IPS-11a (cell line): Measurements from ENCODE around the gene FRRS1.

Source experiments
- H3K4me3 ChIP-seq: one replicate; pipeline ENCODE4 v1.5.1; 2013; ENCODE audit warnings: low read depth, low read length, control low read depth

Gene FRRS1

DNA sequence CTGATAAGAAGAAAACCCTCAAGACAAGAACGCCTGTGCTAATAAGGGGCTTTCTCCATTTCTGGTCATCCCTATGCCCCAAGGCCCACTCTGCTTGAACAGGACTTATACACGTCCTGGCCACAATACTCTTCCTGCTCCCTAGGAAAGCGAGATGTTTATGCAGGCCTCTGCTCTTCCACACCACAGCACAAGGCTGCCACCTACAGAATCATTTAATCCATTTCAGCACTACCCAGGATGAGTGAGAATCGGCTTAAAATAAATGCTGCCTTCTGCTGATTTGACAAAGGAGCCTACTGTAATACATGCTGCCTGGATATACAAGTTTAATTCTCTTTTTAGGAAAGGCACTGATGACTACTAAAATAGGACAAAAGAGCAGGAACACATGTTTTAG lies 29.4 kb downstream of the FRRS1 start:
- no peak overlapping the region for H3K4me3 ChIP-seq

GRCh38 chr1:99735852-99736251 lies 30.6 kb downstream of the FRRS1 start:
- H3K4me3 ChIP-seq = no peak overlapping the region

- H3K4me3 ChIP-seq = no peak overlapping the region
These were observed 35.1 kb downstream of the FRRS1 start for GRCh38 chr1:99731384-99731783.

GRCh38 chr1:99728494-99729235 lies 37.8 kb downstream of the FRRS1 start:
- H3K4me3 ChIP-seq = no peak overlapping the region

DNA sequence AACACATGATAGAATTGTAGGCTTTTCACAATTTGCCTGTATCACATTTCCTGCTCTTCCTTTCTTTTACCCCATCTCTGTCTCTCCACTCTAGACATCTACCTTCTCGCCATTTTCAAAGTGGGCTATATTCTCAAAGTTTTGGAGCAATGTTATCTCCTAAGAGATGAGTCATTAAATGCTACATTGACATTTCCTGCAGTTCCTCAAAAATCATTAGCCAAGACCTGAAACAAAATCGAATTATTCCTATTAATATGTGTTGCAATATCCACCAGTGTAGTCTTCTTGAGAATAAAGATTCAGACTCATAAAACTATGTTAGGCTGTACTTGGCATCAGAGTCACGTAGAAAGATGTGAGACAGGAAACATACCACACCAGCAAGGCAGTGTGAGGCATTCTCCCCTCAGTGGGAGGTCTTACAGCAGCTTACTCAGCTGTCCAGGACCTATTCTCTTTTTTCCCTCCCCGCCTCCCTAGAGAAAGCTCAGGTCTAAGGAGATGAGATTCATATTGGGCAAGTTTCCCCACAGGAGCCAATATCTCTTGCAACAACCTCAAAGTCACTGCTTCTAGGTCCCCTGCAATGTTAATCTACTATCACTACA lies 38.8 kb downstream of the FRRS1 start:
- H3K4me3 ChIP-seq = no peak overlapping the region

DNA sequence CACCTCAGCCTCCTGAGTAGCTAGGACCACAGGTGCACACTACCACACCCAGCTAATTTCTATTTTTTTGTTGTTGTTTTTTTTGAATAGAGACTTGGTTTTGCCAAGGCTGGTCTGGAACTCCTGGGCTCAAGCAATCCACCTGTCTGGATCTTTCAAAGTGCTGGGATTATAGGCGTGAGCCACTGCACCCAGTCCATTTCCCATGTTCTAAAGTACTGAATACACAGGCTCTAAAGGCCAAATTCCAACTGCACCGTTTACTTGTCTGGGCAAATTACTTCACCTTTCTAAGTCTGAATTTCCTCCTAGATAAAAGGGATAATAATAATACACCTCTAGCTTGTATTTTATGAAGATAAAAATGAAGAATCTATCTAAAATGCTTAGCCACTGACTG lies 39.6 kb downstream of the FRRS1 start:
- no peak overlapping the region for H3K4me3 ChIP-seq

DNA sequence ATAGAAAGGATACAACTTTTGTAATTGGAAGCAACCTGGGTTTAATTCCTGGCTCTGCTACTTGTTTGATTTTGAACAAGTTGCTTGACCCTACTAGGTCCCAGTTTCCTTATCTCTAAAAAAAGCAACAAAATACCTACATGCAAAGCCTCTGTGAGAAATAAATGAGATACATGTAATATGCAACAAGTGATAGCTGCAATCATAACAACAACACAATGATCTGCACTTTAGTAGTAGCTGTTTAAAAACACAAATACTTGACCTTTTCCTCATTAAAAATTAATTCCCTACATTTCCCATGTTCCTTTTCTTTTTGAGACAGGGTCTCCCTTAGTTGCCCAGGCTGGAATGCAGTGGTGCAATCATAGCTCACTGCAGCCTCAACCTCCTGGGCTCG lies 40.0 kb downstream of the FRRS1 start:
- no peak overlapping the region for H3K4me3 ChIP-seq

DNA sequence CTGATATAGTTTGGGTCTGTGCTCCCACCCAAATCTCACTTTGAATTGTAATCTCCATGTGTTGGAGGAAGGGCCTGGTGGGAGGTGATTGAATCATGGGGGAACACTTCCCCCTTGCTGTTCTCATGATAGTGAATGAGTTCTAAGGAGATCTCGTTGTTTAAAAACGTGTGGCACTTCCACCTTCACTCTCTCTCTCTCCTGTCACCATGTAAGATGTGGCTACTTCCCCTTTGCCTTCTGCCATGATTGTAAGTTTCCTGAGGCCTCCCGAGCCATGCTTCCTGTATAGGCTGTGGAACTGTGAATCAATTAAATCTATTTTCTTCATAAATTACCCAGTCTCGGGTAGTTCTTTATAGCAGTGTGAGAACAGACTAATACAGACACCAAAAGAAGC lies 40.4 kb downstream of the FRRS1 start:
- H3K4me3 ChIP-seq = no peak overlapping the region

DNA sequence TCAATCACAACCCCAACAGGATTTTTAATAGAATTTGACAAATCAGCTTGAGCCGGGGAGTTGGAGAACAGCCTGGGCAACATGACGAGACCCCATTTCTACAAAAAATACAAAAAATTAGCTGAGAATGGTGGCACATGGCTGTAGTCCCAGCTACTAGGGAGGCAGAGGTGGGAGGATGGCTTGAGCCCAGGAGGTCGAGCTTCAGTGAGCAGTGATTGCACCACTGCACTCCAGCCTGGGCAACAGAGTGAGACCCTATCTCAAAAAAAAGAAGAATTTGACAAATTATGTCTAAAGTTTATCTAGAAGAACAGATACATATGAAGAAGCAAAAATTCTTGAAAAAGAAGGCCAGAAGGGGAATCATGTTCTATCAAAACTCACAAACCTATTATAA lies 43.2 kb downstream of the FRRS1 start:
- no peak overlapping the region for H3K4me3 ChIP-seq

DNA sequence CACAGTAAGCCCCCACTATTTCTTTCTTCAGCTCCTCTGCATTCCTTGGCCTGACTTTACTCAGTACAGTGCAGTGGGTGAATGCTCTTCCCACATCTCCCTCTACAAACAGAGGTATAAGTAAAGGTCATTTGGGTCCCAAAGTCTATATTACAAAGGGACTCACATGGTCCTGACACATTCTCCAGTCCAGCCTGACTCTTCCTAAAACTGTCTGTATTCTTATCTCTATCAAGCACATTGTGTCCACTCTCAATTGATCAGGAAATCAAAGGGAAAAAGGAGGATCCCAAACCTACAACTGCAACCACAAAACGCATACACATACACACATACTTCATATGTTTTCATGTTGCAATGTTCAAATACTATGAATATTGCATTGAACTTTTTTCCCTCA lies 49.4 kb downstream of the FRRS1 start:
- no peak overlapping the region for H3K4me3 ChIP-seq

DNA sequence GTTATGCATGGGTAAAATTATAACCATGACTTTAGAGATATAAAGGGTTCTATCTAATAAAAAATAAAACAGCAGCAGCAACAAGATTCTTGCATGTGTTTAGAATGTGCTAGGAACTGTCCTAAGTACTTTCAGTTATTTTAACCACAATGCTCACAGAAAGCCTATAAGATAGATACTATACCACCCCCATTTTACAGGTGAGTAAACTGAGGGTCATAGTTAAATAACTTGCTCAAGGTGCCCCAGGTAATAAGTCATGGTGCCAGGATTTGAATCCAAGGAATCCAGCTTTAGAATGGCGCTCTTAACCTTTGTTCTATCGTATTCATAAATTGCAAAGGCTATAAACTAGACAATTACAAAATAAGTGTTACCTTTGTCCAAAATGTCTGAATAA lies 53.4 kb downstream of the FRRS1 start:
- H3K4me3 ChIP-seq = no peak overlapping the region

DNA sequence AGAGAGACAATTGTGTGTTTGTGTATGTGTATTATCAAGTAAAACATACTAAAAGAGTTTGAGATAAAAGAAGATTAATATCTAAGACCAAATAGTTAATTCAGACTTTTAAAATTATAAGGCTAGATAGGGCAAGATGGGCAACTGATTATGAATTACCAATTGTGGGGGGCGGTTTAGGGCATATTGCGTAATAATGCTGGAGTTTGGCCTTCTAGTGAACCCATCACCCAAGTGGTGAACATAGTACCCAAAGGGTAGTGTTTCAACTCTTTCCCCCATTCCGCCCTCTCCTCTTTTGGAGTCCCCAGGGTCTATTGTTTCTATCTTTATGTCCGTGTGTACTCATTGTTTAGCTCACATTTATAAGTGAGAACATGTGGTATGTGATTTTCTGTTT lies 55.4 kb downstream of the FRRS1 start:
- H3K4me3 ChIP-seq = no peak overlapping the region

GRCh38 chr1:99707535-99708142 lies 58.8 kb downstream of the FRRS1 start:
- no peak overlapping the region for H3K4me3 ChIP-seq

DNA sequence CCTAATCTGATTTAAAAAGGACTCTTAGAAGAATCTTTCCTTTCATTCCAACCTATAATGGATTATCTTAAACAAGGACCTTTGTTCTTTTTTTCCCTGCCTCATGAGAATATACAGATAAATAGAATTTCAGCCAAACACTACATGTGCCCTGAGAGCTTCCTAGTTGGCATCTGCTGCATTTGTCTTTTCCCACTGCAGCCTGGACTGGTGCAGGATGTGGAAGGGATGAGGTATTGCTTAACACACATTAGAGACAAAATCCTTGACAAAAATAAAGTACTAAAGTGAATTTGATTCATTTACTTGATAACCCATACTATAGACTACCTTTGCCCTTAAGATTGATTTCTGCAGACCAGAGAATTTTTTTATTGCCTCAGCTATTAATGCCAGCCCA lies 61.0 kb downstream of the FRRS1 start:
- H3K4me3 ChIP-seq = no peak overlapping the region

DNA sequence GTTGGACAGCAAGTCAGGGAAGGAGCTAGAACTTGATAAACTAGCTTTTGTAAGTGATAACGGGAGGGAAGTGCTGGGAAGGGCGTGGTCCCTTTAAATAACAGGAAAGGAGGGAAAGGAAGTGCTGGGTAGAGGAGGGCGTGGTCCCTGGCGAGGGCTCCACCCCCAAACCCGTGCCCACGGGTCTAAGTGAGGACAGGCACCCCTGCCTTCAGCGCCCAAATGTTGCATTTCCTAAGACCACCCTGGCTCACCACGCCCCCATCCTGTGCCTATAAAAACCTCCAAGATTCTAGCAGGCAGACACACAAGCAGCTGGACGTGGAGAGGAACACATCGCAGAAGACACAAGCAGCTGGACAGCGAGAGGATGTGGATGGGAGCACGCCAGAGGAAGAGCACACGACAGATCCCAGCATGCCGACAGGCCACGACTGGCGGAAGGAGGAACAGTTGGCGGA lies 62.0 kb downstream of the FRRS1 start:
- no peak overlapping the region for H3K4me3 ChIP-seq

DNA sequence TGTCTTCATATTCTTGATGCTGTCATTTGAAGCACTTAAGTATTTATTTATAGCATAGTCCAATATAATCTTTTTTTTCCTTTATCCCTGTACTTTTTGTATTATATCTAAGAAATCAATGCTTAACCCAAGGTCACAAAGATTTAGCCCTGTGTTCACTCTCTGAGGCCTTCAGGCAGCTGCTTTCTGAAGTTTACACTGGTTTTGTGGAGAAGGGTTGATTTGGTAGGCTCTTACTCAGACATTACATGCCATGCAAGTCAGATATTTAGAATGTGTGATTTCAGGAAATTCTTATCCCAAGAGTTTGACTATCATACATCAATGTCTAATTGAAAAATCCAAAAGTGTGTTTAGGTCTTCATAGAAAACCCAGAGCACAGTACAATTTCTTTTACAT lies 64.2 kb downstream of the FRRS1 start:
- H3K4me3 ChIP-seq = no peak overlapping the region

DNA sequence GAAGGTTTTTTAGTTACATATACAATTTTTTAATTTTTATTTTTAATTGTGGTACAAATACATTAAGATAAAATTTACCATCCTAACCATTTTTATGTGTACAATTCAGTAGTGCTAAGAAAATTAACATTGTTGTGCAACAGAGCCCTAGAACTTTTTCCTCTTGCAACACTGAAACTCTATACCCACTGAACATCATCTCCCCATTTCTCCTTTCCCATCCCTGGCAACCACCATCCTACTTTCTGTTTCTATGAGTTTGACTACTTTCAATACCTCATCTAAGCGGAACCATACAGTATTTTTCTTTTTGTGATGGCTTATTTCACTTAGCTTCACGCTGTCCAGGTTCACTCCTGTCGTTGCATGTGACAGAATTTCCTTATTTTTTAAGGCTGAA lies 66.4 kb downstream of the FRRS1 start:
- H3K4me3 ChIP-seq = no peak overlapping the region

GRCh38 chr1:99697580-99697979 lies 68.9 kb downstream of the FRRS1 start:
- H3K4me3 ChIP-seq = no peak overlapping the region

GRCh38 chr1:99696616-99697015 lies 69.8 kb downstream of the FRRS1 start:
- H3K4me3 ChIP-seq = no peak overlapping the region

DNA sequence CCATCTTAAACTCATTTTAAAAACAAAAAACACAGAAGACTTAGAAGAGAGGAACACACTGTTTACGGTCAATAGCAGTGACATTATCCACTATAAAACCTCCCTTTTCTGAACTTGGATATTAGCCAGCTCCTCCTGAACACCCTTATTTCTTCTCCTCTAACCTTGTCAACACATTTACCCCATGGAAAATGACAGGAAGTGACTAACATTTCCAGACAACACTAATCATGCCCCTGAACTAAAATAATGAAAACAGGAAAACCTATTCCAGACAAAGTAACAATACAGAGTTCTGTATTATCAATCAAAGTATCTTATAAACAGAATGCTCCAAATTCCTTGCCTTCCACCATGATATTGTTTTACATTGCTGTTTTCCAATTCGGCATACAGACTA lies 75.3 kb downstream of the FRRS1 start:
- H3K4me3 ChIP-seq = no peak overlapping the region

DNA sequence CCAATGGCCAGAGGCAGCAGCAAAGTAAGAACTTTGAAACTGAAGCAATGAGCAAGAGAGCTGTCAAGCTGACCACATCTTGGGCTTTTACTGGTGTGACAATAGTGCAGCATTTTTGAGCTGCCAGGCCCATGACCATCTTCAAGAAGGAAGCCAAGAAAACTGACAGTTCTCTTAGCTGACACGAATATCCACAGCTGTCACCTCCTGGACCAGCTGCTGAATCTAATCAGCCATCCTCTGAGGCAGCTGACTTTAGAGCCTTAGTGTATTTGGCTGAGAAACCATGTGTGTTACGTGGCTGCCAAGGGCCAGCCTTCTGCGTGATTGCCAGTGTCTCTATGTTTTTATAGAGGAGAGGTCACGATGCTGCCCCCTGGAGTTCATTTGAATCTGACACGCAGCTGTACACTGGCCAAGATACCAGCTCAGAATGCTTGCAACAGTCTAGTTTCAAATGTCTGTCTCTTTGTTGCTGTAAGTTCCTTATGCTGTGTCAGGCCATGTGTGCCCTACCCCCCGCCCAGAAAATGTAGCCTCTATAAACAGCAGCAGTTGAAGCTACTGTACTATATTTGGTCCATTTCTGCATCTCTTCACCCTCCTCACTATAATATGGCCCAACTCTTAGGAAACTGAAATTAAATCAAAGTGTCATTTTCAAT lies 80.8 kb downstream of the FRRS1 start:
- no peak overlapping the region for H3K4me3 ChIP-seq

- H3K4me3 ChIP-seq = no peak overlapping the region
These were observed 84.1 kb downstream of the FRRS1 start for GRCh38 chr1:99682291-99682751.
